GM12872 (cell line): ENCODE data around the gene FMN1.

ENCODE experiments used
- CTCF ChIP-seq: IDR thresholded peaks from 3 replicates; pipeline ENCODE4 v1.5.1; 2011; ENCODE audit warnings: low read depth, mild to moderate bottlenecking, low read length, moderate library complexity; ENCODE audit not compliant: insufficient read depth

Gene FMN1

GRCh38 chr15:32716915-32717425, 477.5 kb downstream of the FMN1 start:
- TF ChIP-seq CTCF, result no peak

GRCh38 chr15:32716216-32716914, 478.1 kb downstream of the FMN1 start:
- TF ChIP-seq CTCF, result no peak
